Measurements from ENCODE around the gene PCGF2. TPM values are rescaled to one million over a fixed set of nuclear protein-coding genes. Genes with fewer than 3 reads are reported as not detected.

PCGF2 gene
- total RNA-seq, 2 experiments from 2014 or later, result 12.8 to 47.3 TPM

DNA sequence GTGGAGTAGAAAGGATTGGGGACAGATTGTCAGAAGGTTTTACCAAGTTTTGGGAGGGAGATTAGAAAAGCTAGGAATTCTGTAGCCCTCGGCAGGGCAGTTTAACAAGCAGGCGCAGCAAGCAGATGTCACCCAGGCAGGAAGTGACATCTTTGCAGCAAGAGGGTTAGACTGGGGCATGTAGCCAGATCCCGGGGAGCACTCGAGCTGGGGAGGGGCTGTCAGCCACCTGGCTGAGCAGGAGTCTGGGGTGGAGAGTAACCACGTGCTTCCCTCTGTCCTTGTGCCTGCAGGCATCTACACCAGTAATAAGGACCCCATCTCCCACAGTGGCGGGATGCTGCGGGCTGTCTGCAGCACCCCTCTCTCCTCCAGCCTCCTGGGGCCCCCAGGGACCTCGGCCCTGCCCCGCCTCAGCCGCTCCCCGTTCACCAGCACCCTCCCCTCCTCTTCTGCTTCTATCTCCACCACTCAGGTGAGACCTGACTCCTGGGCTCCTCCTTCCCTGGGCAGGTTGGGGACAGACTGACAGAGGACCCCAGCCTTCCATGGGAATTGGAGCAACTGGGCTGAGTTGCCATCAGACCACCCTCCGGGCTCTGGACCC lies 30.9 kb downstream of the PCGF2 start:
- no peak for DNase-seq (ENCODE audit: low spot score)
- Histone ChIP-seq H3K79me2 (ENCODE audit: insufficient read depth, low read depth, low read length) (no peaks in the 10 kb centered on the region), H3K4me3 (ENCODE audit: low read depth, low read length, poor library complexity, severe bottlenecking) (no peak overlapping the region), H4K20me1 (ENCODE audit: insufficient read depth, low read length) (no peaks in the 10 kb centered on the region), H3K4me1 (ENCODE audit: insufficient read depth, low read length, poor library complexity, severe bottlenecking) (peaks cover 28% of the 10 kb centered on the region), H3K27ac (ENCODE audit: low read depth, low read length, poor library complexity, severe bottlenecking) (no peak overlapping the region), H3K9me2 (ENCODE audit: insufficient read depth, low read length) (no peaks in the 10 kb centered on the region), H3K36me3 (ENCODE audit: insufficient read depth, low read length) (peaks cover 91% of the 10 kb centered on the region), H3K4me2 (ENCODE audit: low read length) (no peak overlapping the region), H3K9me3 (ENCODE audit: low read length) (no peaks in the 10 kb centered on the region), H2AFZ (ENCODE audit: low read length) (no peak overlapping the region)
- TF ChIP-seq EZH2phosphoT487 (IDR thresholded peaks at IDR 0.05; ENCODE audit: borderline replicate concordance, low read depth, low read length) (no peak), CTCF (conservative IDR thresholded peaks at IDR 0.05; ENCODE audit: low read length) (no peak)
- BruUV-seq (replicated peaks), result no TSS peak
- intact Hi-C loops (cut with micrococcal nuclease; ENCODE audit: unreplicated experiment), result no loop called here
- ChIA-PET CTCF (ENCODE audit: unreplicated experiment) (no interaction called here), POLR2A (no interaction called here)

DNA sequence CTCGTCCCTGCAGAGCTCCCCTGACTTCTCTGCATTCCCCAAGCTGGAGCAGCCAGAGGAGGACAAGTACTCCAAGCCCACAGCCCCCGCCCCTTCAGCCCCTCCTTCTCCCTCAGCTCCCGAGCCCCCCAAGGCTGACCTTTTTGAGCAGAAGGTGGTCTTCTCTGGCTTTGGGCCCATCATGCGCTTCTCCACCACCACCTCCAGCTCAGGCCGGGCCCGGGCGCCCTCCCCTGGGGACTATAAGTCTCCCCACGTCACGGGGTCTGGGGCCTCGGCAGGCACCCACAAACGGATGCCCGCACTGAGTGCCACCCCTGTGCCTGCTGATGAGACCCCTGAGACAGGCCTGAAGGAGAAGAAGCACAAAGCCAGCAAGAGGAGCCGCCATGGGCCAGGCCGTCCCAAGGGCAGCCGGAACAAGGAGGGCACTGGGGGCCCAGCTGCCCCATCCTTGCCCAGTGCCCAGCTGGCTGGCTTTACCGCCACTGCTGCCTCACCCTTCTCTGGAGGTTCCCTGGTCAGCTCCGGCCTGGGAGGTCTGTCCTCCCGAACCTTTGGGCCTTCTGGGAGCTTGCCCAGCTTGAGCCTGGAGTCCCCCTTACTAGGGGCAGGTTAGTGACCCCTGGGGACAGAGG lies 31.6 kb downstream of the PCGF2 start:
- no peaks in the 10 kb centered on the region for H3K9me2 ChIP-seq (ENCODE audit: insufficient read depth, low read length)
- intact Hi-C loops (cut with micrococcal nuclease; ENCODE audit: unreplicated experiment), result no loop called here

More for the DNA sequence above, 31.6 kb downstream of the PCGF2 start:
- Histone ChIP-seq H3K27ac (ENCODE audit: low read depth, low read length, poor library complexity, severe bottlenecking) (no peak overlapping the region), H3K79me2 (ENCODE audit: insufficient read depth, low read depth, low read length) (no peaks in the 10 kb centered on the region), H3K36me3 (ENCODE audit: insufficient read depth, low read length) (peaks cover 91% of the 10 kb centered on the region), H3K4me1 (ENCODE audit: insufficient read depth, low read length, poor library complexity, severe bottlenecking) (peaks cover 22% of the 10 kb centered on the region), H3K4me2 (ENCODE audit: low read length) (no peak overlapping the region), H3K4me3 (ENCODE audit: low read depth, low read length, poor library complexity, severe bottlenecking) (no peak overlapping the region), H3K9me3 (ENCODE audit: low read length) (no peaks in the 10 kb centered on the region), H4K20me1 (ENCODE audit: insufficient read depth, low read length) (no peaks in the 10 kb centered on the region), H2AFZ (ENCODE audit: low read length) (no peak overlapping the region)
- TF ChIP-seq CTCF (conservative IDR thresholded peaks at IDR 0.05; ENCODE audit: low read length) (no peak), EZH2phosphoT487 (IDR thresholded peaks at IDR 0.05; ENCODE audit: borderline replicate concordance, low read depth, low read length) (no peak)
- no peak for DNase-seq (ENCODE audit: low spot score)
- ChIA-PET POLR2A (no interaction called here), CTCF (ENCODE audit: unreplicated experiment) (no interaction called here)
- BruUV-seq (replicated peaks), result no TSS peak
